ENCODE results near the gene STXBP6. TPM values are rescaled to one million over a fixed set of nuclear protein-coding genes. Genes with fewer than 3 reads are reported as not detected.
"Not testable (repeated sequence)": the region's sequence is repeated elsewhere in the genome, so short reads cannot be mapped to it uniquely, and the experiment has no call there.

Gene STXBP6
- total RNA-seq, 8 experiments from 2014 or later: 1.0 to 13.2 (median 4.4) TPM

- no peak overlapping the region for H3K27ac ChIP-seq
These were observed 210.9 kb downstream of the STXBP6 start for GRCh38 chr14:24838945-24839616.

DNA sequence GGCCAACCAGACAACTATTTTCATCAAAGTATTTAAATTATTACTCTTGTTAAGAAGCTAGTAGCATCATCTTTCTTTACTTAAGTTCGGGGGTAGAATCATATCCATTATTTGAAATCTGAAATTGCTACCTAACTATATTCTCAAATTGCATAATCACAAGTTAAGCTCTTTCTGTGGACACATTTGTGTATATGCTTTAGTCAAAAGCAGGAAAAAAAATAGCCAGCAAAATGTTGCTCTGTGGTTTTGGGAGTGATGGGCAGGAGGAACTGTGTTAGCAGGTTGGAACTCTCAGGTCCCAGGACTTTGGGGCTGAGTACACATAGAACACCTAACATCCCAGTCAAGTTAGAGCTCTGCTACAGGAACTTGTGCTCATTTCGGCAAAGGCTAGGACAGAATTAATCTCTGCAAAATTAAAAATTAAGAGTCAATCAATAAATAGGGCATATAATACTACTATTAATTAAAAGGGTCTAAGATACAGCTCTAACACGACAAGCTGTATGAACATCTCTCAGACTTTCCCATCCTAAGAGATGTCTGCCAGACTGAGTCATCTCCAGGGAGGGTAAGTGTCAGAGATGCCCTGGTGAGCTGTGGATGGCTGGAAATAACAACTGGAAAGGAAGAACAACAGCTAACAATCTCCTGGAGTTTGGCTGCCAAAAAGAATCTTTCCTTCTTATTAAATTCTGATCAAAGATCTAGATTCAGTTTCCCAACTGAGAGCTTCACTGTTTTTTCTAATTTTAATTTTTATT lies 212.5 kb downstream of the STXBP6 start:
- Histone ChIP-seq H3K4me1 (replicated peaks in 1 of 2) (no peaks in the 10 kb centered on the region), H3K4me3 (no peak overlapping the region), H3K27ac (no peak overlapping the region)
- ATAC-seq (replicated peaks in 6 of 8): peak in 1 of 8 experiments; percentile 55
- WGBS, 10 experiments: 19 to 92% (median 84%) methylated on average over 1 to 3 of the region's 3 CpGs; no CpG with 5 or more reads in 1 of the 10 experiments
- in situ Hi-C loops (cut with MboI; ENCODE audit: low pct_unique_long_range_greater_than_20kb in 2 of 9, low sequenced_read_pairs in 9 of 9, unreplicated experiment in 9 of 9): no loop called here

More at GRCh38 chr14:24838945-24839616, 210.9 kb downstream of the STXBP6 start:
- in situ Hi-C loops (cut with MboI; ENCODE audit: low pct_unique_long_range_greater_than_20kb in 2 of 9, low sequenced_read_pairs in 9 of 9, unreplicated experiment in 9 of 9): no loop called here
- 40 to 71% (median 60%) methylated on average over 1 to 4 of the region's 4 CpGs; no CpG with 5 or more reads in 4 of the 10 experiments for WGBS, 10 experiments
- no peaks in the 10 kb centered on the region for H3K4me1 ChIP-seq (replicated peaks in 1 of 2)
- no peak for ATAC-seq (replicated peaks in 6 of 8)
- no peak overlapping the region for H3K4me3 ChIP-seq

- H3K4me3 ChIP-seq; H3K27ac ChIP-seq; H3K4me1 ChIP-seq (replicated peaks in 1 of 2); in situ Hi-C loops (cut with MboI; ENCODE audit: low pct_unique_long_range_greater_than_20kb in 2 of 9, low sequenced_read_pairs in 9 of 9, unreplicated experiment in 9 of 9); ATAC-seq (replicated peaks in 6 of 8): not testable (repeated sequence)
- 53 to 100% (median 98%) methylated on average over 2 to 6 of the region's 6 CpGs; no CpG with 5 or more reads in 2 of the 10 experiments for WGBS, 10 experiments
These were observed 213.6 kb downstream of the STXBP6 start for GRCh38 chr14:24836324-24836723.

DNA sequence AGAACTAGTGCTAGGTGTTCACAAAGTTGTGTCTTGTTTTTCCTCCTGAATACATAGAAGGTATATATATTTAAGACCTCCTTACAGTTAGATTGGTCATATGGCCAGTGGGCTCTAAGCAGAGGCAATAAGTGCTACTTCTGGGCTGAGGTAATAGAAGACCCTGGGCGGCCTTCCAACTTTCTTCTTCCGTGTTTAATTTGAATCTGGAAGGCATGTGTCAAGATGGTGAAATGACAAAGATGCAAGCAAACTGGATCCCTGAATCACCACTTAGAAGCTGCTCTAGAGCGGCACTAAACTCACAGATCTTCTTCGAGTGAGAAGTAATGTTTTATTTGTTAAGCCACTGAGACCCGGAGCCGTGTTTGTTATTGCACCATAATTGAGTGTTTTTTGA lies 215.0 kb downstream of the STXBP6 start:
- WGBS, 10 experiments: 52 to 100% (median 90%) methylated on average over 2 to 6 of the region's 6 CpGs; no CpG with 5 or more reads in 1 of the 10 experiments
- Histone ChIP-seq H3K27ac (no peak overlapping the region), H3K4me1 (replicated peaks in 1 of 2) (no peaks in the 10 kb centered on the region), H3K4me3 (no peak overlapping the region)
- no peak for ATAC-seq (replicated peaks in 6 of 8)
- in situ Hi-C loops (cut with MboI; ENCODE audit: low pct_unique_long_range_greater_than_20kb in 2 of 9, low sequenced_read_pairs in 9 of 9, unreplicated experiment in 9 of 9): no loop called here

GRCh38 chr14:24833385-24833784 lies 216.6 kb downstream of the STXBP6 start:
- ATAC-seq (replicated peaks in 6 of 8): no peak
- in situ Hi-C loops (cut with MboI; ENCODE audit: low pct_unique_long_range_greater_than_20kb in 2 of 9, low sequenced_read_pairs in 9 of 9, unreplicated experiment in 9 of 9): no loop called here
- 0 to 100% (median 88%) methylated on average over 1 of the region's 1 CpG; no CpG with 5 or more reads in 5 of the 10 experiments for WGBS, 10 experiments
- no peaks in the 10 kb centered on the region for H3K4me1 ChIP-seq (replicated peaks in 1 of 2)
- H3K27ac ChIP-seq: no peak overlapping the region
- no peak overlapping the region for H3K4me3 ChIP-seq

GRCh38 chr14:24831677-24832076 lies 218.3 kb downstream of the STXBP6 start:
- in situ Hi-C loops (cut with MboI; ENCODE audit: low pct_unique_long_range_greater_than_20kb in 2 of 9, low sequenced_read_pairs in 9 of 9, unreplicated experiment in 9 of 9): no loop called here
- H3K4me3 ChIP-seq: no peak overlapping the region
- no peaks in the 10 kb centered on the region for H3K4me1 ChIP-seq (replicated peaks in 1 of 2)
- 13 to 100% (median 82%) methylated on average over 1 to 4 of the region's 4 CpGs; no CpG with 5 or more reads in 1 of the 10 experiments for WGBS, 10 experiments
- ATAC-seq (replicated peaks in 6 of 8): no peak
- H3K27ac ChIP-seq: no peak overlapping the region

DNA sequence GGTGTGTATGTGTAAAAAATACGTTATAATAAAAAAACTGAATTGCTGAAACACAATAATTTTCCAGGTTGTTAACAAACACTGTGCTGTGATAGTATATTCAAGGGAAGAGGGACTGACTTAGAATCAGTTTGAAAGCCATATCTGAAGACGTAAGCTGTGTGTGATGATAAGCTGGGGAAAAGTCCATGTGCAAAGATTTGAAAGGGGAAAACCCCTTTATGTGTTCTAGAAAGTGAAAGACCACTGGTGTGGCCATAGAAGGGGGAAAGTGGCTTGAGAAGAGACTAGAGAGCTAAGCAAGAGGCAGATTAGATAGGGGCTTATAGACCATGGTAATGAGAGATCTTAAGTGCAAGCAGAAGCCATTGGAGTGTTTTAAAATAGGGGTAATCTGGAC lies 220.1 kb downstream of the STXBP6 start:
- H3K4me1 ChIP-seq (replicated peaks in 1 of 2): no peaks in the 10 kb centered on the region
- in situ Hi-C loops (cut with MboI; ENCODE audit: low pct_unique_long_range_greater_than_20kb in 2 of 9, low sequenced_read_pairs in 9 of 9, unreplicated experiment in 9 of 9): no loop called here
- no peak for ATAC-seq (replicated peaks in 6 of 8)
- 0 to 100% (median 50%) methylated on average over 1 to 2 of the region's 2 CpGs; no CpG with 5 or more reads in 1 of the 10 experiments for WGBS, 10 experiments
- H3K4me3 ChIP-seq: no peak overlapping the region
- no peak overlapping the region for H3K27ac ChIP-seq

GRCh38 chr14:24828486-24828885 lies 221.5 kb downstream of the STXBP6 start:
- no peak for ATAC-seq (replicated peaks in 6 of 8)
- in situ Hi-C loops (cut with MboI; ENCODE audit: low pct_unique_long_range_greater_than_20kb in 2 of 9, low sequenced_read_pairs in 9 of 9, unreplicated experiment in 9 of 9): no loop called here
- Histone ChIP-seq H3K4me3 (no peak overlapping the region), H3K27ac (no peak overlapping the region), H3K4me1 (replicated peaks in 1 of 2) (no peaks in the 10 kb centered on the region)
- 17 to 98% (median 78%) methylated on average over 2 to 4 of the region's 4 CpGs for WGBS, 10 experiments

DNA sequence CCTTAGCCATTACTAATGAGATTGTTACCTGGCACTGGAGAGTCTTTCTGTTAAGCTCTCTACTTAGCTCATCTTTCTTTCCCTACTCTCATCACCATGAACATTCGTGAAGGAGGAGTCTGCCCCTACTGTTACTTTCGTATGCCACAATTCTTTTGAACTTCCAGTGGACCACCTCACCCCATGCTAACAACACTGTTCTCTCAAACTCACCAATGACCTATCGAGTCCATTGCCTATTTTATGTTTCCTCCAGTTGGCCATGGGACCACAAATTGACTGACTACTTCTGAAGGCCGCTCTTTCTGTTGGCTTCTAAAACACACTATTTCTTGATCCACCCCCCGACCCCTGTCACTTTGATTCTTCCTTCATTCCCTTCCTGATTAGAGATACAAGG lies 223.6 kb downstream of the STXBP6 start:
- no peak overlapping the region for H3K4me3 ChIP-seq
- in situ Hi-C loops (cut with MboI; ENCODE audit: low pct_unique_long_range_greater_than_20kb in 2 of 9, low sequenced_read_pairs in 9 of 9, unreplicated experiment in 9 of 9): no loop called here
- 20 to 100% (median 88%) methylated on average over 1 to 5 of the region's 5 CpGs; no CpG with 5 or more reads in 1 of the 10 experiments for WGBS, 10 experiments
- ATAC-seq (replicated peaks in 6 of 8): no peak
- no peaks in the 10 kb centered on the region for H3K4me1 ChIP-seq (replicated peaks in 1 of 2)
- H3K27ac ChIP-seq: no peak overlapping the region

- H3K27ac ChIP-seq: no peak overlapping the region
- in situ Hi-C loops (cut with MboI; ENCODE audit: low pct_unique_long_range_greater_than_20kb in 2 of 9, low sequenced_read_pairs in 9 of 9, unreplicated experiment in 9 of 9): loop anchor here in 3 of 9 experiments (25.0 kb wide), 2 partner anchors 217 to 317 kb away; no protein-coding TSS in a partner anchor
- no peak for ATAC-seq (replicated peaks in 6 of 8)
- H3K4me1 ChIP-seq (replicated peaks in 1 of 2): peaks cover 11 to 22% of the 10 kb centered on the region in 2 donors
- H3K4me3 ChIP-seq: no peak overlapping the region
- WGBS, 10 experiments: 24 to 100% (median 81%) methylated on average over 1 to 4 of the region's 5 CpGs
These were observed 229.3 kb downstream of the STXBP6 start for GRCh38 chr14:24820616-24821015.

DNA sequence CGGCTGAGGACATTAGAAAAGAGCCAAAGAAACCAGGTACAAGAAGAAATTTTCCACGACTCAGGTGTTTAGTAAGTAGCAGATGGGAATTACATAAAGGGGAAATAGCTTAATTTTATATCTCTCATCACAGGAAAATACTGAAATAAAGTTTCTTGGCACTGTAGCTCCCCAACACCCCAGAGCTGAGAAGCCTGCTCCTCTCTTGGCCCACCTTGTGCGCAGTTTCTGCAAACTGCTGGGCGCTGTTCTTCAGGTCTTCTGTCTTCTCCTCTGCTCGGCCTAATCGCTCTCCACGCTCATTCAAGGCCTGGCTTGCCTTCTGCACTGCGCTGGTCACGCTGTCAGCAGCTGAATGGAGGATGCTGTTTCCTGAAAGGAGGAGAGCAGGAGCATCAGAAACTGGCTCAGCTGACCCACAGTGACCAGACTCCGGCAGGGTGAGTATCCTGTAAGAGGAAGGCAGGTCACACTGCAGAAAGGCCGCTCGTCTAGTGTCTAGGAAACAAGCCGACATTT lies 231.1 kb downstream of the STXBP6 start:
- Histone ChIP-seq H3K4me1 (replicated peaks in 1 of 2) (peaks cover 11 to 22% of the 10 kb centered on the region in 2 donors), H3K4me3 (no peak overlapping the region), H3K27ac (no peak overlapping the region)
- ATAC-seq (replicated peaks in 6 of 8): no peak
- WGBS, 10 experiments: 60 to 100% (median 90%) methylated on average over 2 to 7 of the region's 13 CpGs
- in situ Hi-C loops (cut with MboI; ENCODE audit: low pct_unique_long_range_greater_than_20kb in 2 of 9, low sequenced_read_pairs in 9 of 9, unreplicated experiment in 9 of 9): loop anchor here in 3 of 9 experiments (25.0 kb wide), 2 partner anchors 218 to 318 kb away; no protein-coding TSS in a partner anchor

DNA sequence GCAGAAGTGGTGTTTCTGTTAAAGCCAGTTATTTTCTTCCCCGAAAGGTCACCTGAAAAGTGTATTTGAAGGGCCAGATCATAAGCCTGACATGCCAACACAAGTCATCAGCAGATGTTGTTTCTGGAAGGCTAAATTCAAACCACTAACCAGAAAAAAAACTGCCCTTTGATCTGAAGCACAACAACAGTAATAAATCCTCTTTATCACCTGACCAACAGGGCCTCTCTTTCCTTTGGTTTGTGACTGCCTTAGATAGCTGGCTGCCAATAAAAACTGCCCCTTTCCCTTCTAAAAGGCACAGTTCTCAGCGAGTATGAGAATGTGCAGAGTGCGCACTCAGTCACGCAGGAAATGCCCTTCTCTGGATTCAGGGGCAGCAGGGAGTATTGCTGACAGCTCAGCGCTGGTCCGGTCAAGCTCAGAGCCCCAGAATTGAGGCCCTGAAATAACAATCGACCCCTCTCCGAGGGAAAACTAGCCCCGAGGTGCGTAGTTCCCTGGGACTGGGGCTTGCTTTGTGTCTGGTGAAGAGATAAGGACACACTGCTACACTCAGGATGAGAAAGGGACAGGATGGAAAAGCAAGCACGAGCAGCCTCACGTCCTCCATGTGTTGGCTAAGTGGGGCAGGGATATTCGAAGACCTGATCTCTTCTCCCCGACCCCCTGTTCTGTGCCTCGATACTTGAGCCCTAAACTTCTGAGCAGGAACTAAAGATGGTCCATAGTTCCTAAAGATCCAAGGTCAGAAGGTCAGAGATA lies 231.7 kb downstream of the STXBP6 start:
- peak in 6 of 8 experiments; percentile 25 to 92 (median 82) for ATAC-seq (replicated peaks in 6 of 8)
- H3K4me3 ChIP-seq: no peak overlapping the region
- WGBS, 10 experiments: 0 to 100% (median 78%) methylated on average over 1 to 14 of the region's 15 CpGs; no CpG with 5 or more reads in 1 of the 10 experiments
- in situ Hi-C loops (cut with MboI; ENCODE audit: low pct_unique_long_range_greater_than_20kb in 2 of 9, low sequenced_read_pairs in 9 of 9, unreplicated experiment in 9 of 9): loop anchor here in 3 of 9 experiments (25.0 kb wide), 2 partner anchors 219 to 319 kb away; no protein-coding TSS in a partner anchor
- H3K27ac ChIP-seq: peak overlapping the region in 1 of 2 donors; percentile 50
- peaks cover 11 to 22% of the 10 kb centered on the region in 2 donors for H3K4me1 ChIP-seq (replicated peaks in 1 of 2)

Data from motor neuron (in vitro differentiated cells).